ENCODE measurements around the gene ADAMTSL2. TPM values are rescaled to one million over a fixed set of nuclear protein-coding genes. Genes with fewer than 3 reads are reported as not detected.

ADAMTSL2 gene
- total RNA-seq, 1 experiment from 2014 or later = 0.87 TPM

DNA sequence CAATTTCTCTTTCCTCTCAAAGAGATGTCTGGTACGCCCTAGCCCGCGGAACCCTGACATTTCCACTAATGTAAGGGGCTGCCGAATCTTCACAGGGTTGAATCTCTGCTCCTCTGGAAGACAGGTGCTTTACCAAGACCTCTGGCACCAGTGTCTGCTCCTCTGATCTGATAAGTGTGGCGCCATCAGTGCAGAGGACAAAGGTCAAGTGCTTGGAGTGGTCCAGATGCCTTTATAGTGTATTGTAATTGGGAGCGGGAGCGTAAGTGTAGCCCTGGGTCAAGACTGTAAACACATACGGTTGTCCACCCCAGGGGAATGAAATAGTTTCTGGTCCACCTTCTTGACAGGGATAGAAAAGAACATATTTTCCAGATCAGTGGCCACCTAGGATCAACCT is 17.7 kb downstream of the ADAMTSL2 start:
- no peaks in the 10 kb centered on the region for H3K9me3 Mint-ChIP-seq
- peaks cover 7% of the 10 kb centered on the region for H3K4me1 Mint-ChIP-seq
- no peak overlapping the region for H3K4me3 Mint-ChIP-seq
- TF ChIP-seq, protein P1, sequence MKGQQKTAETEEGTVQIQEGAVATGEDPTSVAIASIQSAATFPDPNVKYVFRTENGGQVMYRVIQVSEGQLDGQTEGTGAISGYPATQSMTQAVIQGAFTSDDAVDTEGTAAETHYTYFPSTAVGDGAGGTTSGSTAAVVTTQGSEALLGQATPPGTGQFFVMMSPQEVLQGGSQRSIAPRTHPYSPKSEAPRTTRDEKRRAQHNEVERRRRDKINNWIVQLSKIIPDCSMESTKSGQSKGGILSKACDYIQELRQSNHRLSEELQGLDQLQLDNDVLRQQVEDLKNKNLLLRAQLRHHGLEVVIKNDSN (CRISPR knock-in tag; IDR thresholded peaks at IDR 0.05) = no peak
- TF ChIP-seq, protein P2, sequence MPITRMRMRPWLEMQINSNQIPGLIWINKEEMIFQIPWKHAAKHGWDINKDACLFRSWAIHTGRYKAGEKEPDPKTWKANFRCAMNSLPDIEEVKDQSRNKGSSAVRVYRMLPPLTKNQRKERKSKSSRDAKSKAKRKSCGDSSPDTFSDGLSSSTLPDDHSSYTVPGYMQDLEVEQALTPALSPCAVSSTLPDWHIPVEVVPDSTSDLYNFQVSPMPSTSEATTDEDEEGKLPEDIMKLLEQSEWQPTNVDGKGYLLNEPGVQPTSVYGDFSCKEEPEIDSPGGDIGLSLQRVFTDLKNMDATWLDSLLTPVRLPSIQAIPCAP (CRISPR knock-in tag; IDR thresholded peaks at IDR 0.05) = no peak
- TF ChIP-seq GABPB1 (CRISPR knock-in tag; IDR thresholded peaks at IDR 0.05) = no peak
- no peak for TF ChIP-seq IRF2 (CRISPR knock-in tag; IDR thresholded peaks at IDR 0.05; ENCODE audit: borderline replicate concordance, low read depth)
- no peak for TF ChIP-seq ZNF138 (CRISPR knock-in tag; conservative IDR thresholded peaks at IDR 0.05)
- TF ChIP-seq, protein P3, sequence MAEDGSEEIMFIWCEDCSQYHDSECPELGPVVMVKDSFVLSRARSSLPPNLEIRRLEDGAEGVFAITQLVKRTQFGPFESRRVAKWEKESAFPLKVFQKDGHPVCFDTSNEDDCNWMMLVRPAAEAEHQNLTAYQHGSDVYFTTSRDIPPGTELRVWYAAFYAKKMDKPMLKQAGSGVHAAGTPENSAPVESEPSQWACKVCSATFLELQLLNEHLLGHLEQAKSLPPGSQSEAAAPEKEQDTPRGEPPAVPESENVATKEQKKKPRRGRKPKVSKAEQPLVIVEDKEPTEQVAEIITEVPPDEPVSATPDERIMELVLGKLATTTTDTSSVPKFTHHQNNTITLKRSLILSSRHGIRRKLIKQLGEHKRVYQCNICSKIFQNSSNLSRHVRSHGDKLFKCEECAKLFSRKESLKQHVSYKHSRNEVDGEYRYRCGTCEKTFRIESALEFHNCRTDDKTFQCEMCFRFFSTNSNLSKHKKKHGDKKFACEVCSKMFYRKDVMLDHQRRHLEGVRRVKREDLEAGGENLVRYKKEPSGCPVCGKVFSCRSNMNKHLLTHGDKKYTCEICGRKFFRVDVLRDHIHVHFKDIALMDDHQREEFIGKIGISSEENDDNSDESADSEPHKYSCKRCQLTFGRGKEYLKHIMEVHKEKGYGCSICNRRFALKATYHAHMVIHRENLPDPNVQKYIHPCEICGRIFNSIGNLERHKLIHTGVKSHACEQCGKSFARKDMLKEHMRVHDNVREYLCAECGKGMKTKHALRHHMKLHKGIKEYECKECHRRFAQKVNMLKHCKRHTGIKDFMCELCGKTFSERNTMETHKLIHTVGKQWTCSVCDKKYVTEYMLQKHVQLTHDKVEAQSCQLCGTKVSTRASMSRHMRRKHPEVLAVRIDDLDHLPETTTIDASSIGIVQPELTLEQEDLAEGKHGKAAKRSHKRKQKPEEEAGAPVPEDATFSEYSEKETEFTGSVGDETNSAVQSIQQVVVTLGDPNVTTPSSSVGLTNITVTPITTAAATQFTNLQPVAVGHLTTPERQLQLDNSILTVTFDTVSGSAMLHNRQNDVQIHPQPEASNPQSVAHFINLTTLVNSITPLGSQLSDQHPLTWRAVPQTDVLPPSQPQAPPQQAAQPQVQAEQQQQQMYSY (CRISPR knock-in tag; IDR thresholded peaks at IDR 0.05) = no peak
- TF ChIP-seq NFE2L1 (CRISPR knock-in tag; IDR thresholded peaks at IDR 0.05) = no peak
- no peak for TF ChIP-seq ZNF671 (CRISPR knock-in tag; IDR thresholded peaks at IDR 0.05)
- no peak for TF ChIP-seq FOXK1 (CRISPR knock-in tag; IDR thresholded peaks at IDR 0.05)
- H3K36me3 Mint-ChIP-seq = no peaks in the 10 kb centered on the region
- H3K27me3 Mint-ChIP-seq (ENCODE audit: low read depth) = no peaks in the 10 kb centered on the region
- CTCF ChIA-PET = interaction anchor here (0.6 to 1.5 kb wide), 6 partner anchors 13 to 163 kb away, joined by 3 to 8 read pairs (median 3); no protein-coding TSS in a partner anchor
- no peak overlapping the region for H3K27ac Mint-ChIP-seq
- ATAC-seq (no peak), DNase-seq (ENCODE audit: low spot score) (no peak)
- POLR2A ChIA-PET = no interaction called here

DNA sequence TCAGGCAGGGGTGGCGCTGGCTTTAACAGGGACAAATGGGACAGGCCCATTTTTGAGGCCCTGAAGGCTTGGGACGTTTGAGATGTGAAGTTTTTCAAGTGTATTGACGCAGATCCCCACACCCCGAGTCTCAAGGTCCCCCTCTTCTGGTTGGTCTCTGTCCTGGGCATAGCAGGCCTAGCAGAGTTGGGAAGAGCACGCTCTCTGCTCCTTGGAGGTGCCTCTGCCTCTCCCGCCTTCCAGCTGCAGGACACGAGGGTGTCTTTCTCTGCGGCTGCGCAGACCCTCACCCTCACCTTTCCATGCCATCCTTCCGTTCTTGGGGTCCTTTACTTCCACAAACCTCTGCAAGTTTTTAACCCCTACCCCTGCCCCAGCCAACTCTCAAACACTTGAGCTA is 18.6 kb downstream of the ADAMTSL2 start:
- H3K27me3 Mint-ChIP-seq (ENCODE audit: low read depth) = no peaks in the 10 kb centered on the region
- no peaks in the 10 kb centered on the region for H3K9me3 Mint-ChIP-seq
- 0 out of 2 replicates have a peak, but pooled peaks have one; percentile 41 for ATAC-seq
- DNase-seq (ENCODE audit: low spot score) = no peak
- peaks cover 6% of the 10 kb centered on the region for H3K4me1 Mint-ChIP-seq
- no peak overlapping the region for H3K27ac Mint-ChIP-seq
- H3K4me3 Mint-ChIP-seq = no peak overlapping the region
- CTCF ChIA-PET = interaction anchor here (0.6 to 1.5 kb wide), 12 partner anchors 9 to 52 kb away, joined by 3 to 8 read pairs (median 3); no protein-coding TSS in a partner anchor
- no peaks in the 10 kb centered on the region for H3K36me3 Mint-ChIP-seq
- TF ChIP-seq, protein P4, sequence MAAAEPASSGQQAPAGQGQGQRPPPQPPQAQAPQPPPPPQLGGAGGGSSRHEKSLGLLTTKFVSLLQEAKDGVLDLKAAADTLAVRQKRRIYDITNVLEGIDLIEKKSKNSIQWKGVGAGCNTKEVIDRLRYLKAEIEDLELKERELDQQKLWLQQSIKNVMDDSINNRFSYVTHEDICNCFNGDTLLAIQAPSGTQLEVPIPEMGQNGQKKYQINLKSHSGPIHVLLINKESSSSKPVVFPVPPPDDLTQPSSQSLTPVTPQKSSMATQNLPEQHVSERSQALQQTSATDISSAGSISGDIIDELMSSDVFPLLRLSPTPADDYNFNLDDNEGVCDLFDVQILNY (CRISPR knock-in tag; IDR thresholded peaks at IDR 0.05) = no peak
- no peak for TF ChIP-seq NR2C2 (CRISPR knock-in tag; IDR thresholded peaks at IDR 0.05)
- TF ChIP-seq, protein P5, sequence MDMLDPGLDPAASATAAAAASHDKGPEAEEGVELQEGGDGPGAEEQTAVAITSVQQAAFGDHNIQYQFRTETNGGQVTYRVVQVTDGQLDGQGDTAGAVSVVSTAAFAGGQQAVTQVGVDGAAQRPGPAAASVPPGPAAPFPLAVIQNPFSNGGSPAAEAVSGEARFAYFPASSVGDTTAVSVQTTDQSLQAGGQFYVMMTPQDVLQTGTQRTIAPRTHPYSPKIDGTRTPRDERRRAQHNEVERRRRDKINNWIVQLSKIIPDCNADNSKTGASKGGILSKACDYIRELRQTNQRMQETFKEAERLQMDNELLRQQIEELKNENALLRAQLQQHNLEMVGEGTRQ (CRISPR knock-in tag; IDR thresholded peaks at IDR 0.05) = no peak
- TF ChIP-seq ZNF263 (CRISPR knock-in tag; IDR thresholded peaks at IDR 0.05; ENCODE audit: low read depth) = no peak
- TF ChIP-seq TEAD1 (CRISPR knock-in tag; IDR thresholded peaks at IDR 0.05) = no peak
- TF ChIP-seq NFYB (CRISPR knock-in tag; conservative IDR thresholded peaks at IDR 0.05; ENCODE audit: low read depth) = no peak
- TF ChIP-seq, protein P6, sequence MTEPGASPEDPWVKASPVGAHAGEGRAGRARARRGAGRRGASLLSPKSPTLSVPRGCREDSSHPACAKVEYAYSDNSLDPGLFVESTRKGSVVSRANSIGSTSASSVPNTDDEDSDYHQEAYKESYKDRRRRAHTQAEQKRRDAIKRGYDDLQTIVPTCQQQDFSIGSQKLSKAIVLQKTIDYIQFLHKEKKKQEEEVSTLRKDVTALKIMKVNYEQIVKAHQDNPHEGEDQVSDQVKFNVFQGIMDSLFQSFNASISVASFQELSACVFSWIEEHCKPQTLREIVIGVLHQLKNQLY (CRISPR knock-in tag; IDR thresholded peaks at IDR 0.05) = no peak
- no peak for TF ChIP-seq TP53 (CRISPR knock-in tag; IDR thresholded peaks at IDR 0.05)
- TF ChIP-seq ZNF317 (CRISPR knock-in tag; IDR thresholded peaks at IDR 0.05; ENCODE audit: borderline replicate concordance, low read depth) = no peak
- TF ChIP-seq, protein P7, sequence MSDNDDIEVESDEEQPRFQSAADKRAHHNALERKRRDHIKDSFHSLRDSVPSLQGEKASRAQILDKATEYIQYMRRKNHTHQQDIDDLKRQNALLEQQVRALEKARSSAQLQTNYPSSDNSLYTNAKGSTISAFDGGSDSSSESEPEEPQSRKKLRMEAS (CRISPR knock-in tag; IDR thresholded peaks at IDR 0.05) = no peak
- TF ChIP-seq, protein P8, sequence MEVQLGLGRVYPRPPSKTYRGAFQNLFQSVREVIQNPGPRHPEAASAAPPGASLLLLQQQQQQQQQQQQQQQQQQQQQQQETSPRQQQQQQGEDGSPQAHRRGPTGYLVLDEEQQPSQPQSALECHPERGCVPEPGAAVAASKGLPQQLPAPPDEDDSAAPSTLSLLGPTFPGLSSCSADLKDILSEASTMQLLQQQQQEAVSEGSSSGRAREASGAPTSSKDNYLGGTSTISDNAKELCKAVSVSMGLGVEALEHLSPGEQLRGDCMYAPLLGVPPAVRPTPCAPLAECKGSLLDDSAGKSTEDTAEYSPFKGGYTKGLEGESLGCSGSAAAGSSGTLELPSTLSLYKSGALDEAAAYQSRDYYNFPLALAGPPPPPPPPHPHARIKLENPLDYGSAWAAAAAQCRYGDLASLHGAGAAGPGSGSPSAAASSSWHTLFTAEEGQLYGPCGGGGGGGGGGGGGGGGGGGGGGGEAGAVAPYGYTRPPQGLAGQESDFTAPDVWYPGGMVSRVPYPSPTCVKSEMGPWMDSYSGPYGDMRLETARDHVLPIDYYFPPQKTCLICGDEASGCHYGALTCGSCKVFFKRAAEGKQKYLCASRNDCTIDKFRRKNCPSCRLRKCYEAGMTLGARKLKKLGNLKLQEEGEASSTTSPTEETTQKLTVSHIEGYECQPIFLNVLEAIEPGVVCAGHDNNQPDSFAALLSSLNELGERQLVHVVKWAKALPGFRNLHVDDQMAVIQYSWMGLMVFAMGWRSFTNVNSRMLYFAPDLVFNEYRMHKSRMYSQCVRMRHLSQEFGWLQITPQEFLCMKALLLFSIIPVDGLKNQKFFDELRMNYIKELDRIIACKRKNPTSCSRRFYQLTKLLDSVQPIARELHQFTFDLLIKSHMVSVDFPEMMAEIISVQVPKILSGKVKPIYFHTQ (CRISPR knock-in tag; IDR thresholded peaks at IDR 0.05) = no peak
- no peak for TF ChIP-seq ZNF671 (CRISPR knock-in tag; IDR thresholded peaks at IDR 0.05)
- no peak for TF ChIP-seq FOXP1 (CRISPR knock-in tag; IDR thresholded peaks at IDR 0.05; ENCODE audit: borderline replicate concordance)
- no peak for TF ChIP-seq IRF2 (CRISPR knock-in tag; IDR thresholded peaks at IDR 0.05; ENCODE audit: borderline replicate concordance, low read depth)
- TF ChIP-seq SMAD3 (CRISPR knock-in tag; IDR thresholded peaks at IDR 0.05; ENCODE audit: borderline replicate concordance) = no peak
- POLR2A ChIA-PET = no interaction called here
